Stimulated activated CD8-positive, alpha-beta memory T cell treated with anti-CD3 and anti-CD28 coated beads, Interleukin-15, amount 100 ng/mL, for 48 hours (primary cell): ENCODE data around the gene TBX18.

Source experiments
- DNase-seq, 2 donors: peaks; one replicate each; pipeline ENCODE4 v3.0.0-alpha.2; 2020; ENCODE audit warnings: low read depth in 2 of 2

TBX18 gene

GRCh38 chr6:84671183-84671582, 93.2 kb downstream of the TBX18 start:
- no peak for DNase-seq

DNA sequence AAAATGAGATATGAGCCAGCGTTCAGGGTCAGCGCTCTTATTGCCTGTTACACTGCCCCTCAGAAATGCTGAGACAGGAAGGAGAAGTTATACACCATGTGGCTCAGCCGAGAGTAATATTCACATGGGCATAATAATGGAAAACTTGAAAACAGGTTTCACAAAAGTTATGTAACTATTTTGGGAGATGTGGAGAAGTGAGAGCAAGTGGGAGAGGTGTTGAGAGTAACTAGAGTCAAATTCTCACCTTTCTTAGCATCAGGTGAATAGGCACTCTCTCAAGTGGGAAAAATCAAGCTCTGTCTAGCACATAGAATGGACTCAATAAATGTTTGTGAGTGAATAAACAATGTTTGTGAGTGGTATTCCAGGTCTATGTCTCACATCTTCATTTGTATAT, 94.5 kb downstream of the TBX18 start:
- DNase-seq, result no peak

- DNase-seq, result no peak
Measured at GRCh38 chr6:84667252-84668213, 96.9 kb downstream of the TBX18 start.

- no peak for DNase-seq
Measured at GRCh38 chr6:84665401-84665800, 99.0 kb downstream of the TBX18 start.

DNA sequence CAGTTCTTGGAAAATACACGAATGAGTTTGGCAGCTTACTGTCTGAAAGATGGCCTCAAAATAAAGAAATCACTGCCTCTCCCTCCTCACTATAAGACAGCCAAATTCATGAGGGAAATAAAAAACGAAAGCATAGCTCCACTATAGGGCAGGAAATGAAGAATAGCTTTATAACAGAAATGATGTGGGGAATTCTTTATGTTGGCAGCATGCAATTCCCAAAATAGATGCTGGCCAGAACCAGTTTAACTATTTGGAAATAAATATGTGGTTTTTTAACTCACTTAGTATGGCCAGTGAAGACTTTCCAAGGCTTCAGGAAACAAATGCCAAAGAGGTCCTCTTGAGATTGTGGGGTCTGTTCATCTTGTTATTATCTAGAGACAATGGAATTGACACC, 100.5 kb downstream of the TBX18 start:
- no peak for DNase-seq

- no peak for DNase-seq
Measured at GRCh38 chr6:84657486-84657885, 106.9 kb downstream of the TBX18 start.

GRCh38 chr6:84657025-84657424, 107.4 kb downstream of the TBX18 start:
- DNase-seq, result no peak

DNA sequence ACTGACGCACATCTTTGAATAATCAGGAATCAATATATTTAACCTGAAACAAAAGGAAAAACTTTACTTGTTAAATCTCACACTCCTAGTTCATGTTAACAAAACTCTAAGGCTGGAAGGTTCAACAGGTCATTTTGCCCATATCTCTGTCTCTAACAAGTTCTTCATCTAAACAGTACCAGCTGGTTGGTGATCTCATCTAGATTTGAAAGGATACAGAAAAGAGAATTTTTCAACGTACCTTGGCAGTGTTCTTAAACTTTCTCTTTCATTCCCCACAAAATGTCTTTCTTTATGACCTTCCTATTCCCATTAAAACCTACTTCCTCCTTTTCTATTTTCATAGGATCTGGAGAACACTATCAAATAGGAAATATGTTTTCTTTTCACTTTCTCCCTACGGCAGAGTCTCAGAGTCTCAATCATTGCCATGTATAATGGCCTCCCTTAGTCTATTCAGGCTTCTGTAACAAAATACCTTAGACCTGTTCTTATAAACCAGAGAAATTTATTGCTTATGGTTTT, 111.3 kb downstream of the TBX18 start:
- DNase-seq, result no peak

DNA sequence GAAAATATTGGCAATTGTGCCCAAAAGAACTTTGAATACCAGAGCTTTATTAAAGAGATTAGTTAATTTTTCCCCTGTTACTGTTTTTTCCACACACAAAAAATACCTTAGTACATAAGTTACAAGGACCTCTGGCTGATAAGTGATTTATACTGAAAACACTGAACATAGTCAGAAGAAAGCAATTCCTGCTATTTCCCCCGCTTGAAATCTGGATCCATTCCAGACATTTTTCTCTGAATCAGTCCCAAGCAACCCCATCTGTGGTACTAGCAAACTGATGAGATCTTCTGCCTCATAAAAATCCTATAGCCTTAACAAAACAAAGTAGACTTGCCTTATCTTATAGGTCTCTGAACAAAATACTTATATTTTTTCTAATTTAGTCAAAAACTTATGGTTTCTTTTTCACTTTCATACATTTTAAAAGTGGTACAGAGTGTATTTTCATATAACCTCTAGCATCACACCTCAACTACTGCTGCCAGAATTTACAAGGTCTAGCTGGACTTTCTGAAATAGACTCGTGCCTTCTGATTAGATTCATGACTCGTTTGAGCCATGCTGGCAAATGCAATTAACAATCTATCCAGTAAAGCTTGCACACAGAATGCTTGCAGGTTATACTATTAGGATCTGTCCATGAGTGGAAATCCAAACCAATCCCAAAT, 111.9 kb downstream of the TBX18 start:
- no peak for DNase-seq

DNA sequence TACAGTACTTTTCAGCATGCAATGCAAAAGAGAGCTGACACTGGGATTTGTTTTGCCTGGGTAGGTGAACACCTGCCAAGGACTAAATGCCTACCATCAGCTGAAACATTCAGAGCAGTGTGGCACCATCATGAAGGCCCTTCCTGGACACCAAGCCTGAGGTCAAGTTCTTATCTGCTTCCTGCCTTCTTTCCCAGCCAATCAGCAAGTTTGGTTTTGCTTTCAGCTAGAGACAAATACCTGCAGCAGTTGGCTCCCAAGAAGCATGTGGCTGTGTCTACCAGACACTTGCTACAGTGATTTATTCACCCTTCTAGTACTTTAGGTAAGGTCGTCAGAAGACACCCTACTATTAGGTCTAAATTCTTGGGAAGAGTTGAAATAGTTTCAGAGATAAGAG, 112.8 kb downstream of the TBX18 start:
- DNase-seq, result no peak

DNA sequence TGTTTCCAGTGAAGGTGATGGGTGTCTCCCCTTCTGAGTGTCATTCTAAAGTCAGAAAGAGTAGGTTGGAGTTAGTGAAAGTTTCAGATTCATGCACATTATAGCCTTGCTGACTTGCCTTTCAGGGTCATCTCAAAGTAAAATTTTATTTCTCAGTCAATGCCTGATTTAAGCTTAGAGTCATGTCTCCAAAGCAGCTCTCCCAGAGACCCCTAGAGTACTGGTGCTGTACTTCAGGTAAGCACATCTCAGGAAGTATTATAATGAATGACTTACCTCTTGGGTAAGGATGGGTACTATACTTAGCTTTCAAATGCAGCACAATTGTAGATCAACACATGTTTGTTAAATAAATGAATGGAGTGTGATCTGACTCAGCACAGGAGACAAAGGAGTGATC, 116.0 kb downstream of the TBX18 start:
- no peak for DNase-seq

DNA sequence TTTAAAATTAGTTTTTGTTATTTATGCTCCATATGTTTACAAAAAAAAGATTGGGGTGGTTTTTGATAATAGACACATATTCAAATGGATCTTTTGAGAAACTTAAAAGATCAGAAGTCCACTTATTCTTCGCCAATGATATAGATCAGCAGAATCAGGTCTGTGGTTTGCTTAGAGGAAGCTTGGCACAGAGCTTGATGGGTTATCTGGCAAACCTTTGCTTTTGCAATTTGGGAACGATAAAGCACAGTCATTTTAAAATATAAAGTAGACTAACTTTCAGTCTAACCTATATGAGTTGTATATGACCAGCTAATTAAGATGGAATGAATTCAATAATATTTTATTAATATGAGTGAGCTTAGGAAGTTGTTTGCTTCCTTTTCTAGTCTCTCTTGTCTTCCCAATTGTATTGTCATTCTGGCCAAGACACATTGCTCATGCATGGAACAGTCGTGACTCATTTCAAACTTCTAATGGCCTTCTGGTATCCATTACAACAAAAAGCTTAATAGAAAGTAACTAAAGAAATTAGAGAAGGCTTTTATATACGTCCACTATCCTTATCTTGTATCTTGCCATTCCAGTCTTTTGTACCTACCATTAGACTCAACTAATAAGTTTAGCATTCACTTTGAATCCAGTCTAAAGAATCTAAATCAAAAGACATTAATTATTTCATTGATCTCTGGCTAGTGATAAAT, 118.7 kb downstream of the TBX18 start:
- no peak for DNase-seq

DNA sequence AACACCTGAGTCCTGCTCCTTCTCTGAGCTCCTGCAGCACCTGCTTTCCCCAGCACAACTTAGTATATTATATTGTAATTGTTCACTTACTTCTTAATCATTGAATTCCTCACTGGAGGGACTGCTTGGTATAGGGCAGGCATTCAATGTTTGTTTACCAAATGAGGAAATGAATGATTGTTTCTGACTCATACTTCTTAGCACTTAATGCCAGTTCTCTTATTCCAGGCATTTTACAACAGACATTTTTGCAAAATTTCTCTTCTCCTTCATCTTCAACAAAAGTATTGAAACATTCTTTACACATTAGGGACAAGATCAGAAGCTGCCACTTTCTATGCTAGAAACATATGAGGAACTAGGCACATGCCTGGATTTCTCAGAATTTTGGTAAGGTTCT, 119.4 kb downstream of the TBX18 start:
- DNase-seq, result no peak

GRCh38 chr6:84643778-84644177, 120.6 kb downstream of the TBX18 start:
- no peak for DNase-seq

DNA sequence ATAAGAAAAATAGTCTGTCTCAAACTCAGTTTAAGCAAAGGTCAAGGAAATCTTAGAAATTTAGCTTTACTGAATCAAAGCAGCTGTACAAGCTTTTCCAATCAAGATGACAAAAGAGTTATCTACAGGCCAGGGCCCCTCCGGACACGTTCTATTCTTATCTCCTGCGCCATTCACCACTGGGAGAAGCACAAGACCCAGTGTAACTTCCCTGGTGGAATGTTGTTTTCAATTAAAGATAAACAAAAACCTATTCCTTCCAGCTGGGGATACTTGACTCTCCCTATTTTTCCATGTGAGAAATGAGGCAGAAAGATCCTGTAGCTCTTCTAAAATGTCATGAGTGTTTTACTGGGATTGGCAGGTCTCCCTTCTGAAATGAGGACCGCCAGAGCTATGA, 123.3 kb downstream of the TBX18 start:
- no peak for DNase-seq

GRCh38 chr6:84639396-84639795, 125.0 kb downstream of the TBX18 start:
- no peak for DNase-seq

- DNase-seq, result no peak
Measured at GRCh38 chr6:84638286-84638685, 126.1 kb downstream of the TBX18 start.
